T-helper 2 cell treated with Interferon-gamma antibody and Interleukin-4, amounts not matched to agents 5 μg/mL and 100 μg/mL, for 36 hours (primary cell): ENCODE data around the gene NFYC.
"Not testable (repeated sequence)": the region's sequence is repeated elsewhere in the genome, so short reads cannot be mapped to it uniquely, and the experiment has no call there.

Source experiments
- DNase-seq: peaks from one replicate; pipeline ENCODE4 v3.0.0; 2021; ENCODE audit warnings: low spot score
- H3K27ac Mint-ChIP-seq: one replicate; pipeline ENCODE4 v1.8.0; 2021; ENCODE audit warnings: mild to moderate bottlenecking, mixed read lengths
- H3K27me3 Mint-ChIP-seq: one replicate; pipeline ENCODE4 v1.8.0; 2021; ENCODE audit warnings: low read depth, mixed read lengths
- H3K36me3 Mint-ChIP-seq: one replicate; pipeline ENCODE4 v1.8.0; 2021; ENCODE audit warnings: low read depth, mixed read lengths
- H3K4me1 Mint-ChIP-seq: one replicate; pipeline ENCODE4 v1.8.0; 2021; ENCODE audit warnings: low read depth, mixed read lengths
- H3K4me3 Mint-ChIP-seq: one replicate; pipeline ENCODE4 v1.8.0; 2022; ENCODE audit warnings: mild to moderate bottlenecking, moderate library complexity, mixed read lengths
- H3K9me3 Mint-ChIP-seq: one replicate; pipeline ENCODE4 v1.8.0; 2021; ENCODE audit warnings: mixed read lengths

The NFYC gene

GRCh38 chr1:40687059-40687458 lies 4.4 kb upstream of the NFYC start:
- Mint-ChIP-seq H3K4me1 (peaks cover 15% of the 10 kb centered on the region), H3K4me3 (no peak overlapping the region), H3K9me3 (no peaks in the 10 kb centered on the region), H3K27ac (no peak overlapping the region), H3K36me3 (peaks cover 29% of the 10 kb centered on the region), H3K27me3 (no peaks in the 10 kb centered on the region)
- DNase-seq: no peak

GRCh38 chr1:40687661-40688060 lies 3.8 kb upstream of the NFYC start:
- H3K4me3 Mint-ChIP-seq: no peak overlapping the region
- no peak overlapping the region for H3K27ac Mint-ChIP-seq
- DNase-seq: no peak
- peaks cover 35% of the 10 kb centered on the region for H3K36me3 Mint-ChIP-seq
- no peaks in the 10 kb centered on the region for H3K9me3 Mint-ChIP-seq
- H3K4me1 Mint-ChIP-seq: peaks cover 19% of the 10 kb centered on the region
- no peaks in the 10 kb centered on the region for H3K27me3 Mint-ChIP-seq

DNA sequence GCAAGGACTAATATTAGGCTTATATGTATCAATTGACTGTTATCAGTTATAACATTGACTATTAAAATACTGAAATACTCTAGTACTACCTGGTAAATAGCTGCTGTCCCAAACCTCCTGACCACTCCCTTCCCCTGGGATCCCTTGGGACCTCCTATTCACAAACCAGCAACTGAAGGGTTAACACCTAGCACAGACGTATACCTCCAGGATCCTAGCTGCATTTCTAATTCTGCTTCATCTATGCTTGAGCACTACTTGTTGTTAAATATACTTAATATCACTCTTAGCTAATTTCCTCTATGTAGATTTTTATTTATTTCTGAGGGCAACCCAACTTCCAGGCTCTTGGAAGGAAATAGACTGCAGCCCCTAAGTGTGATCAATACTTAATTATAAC lies 1.8 kb upstream of the NFYC start:
- Mint-ChIP-seq H3K36me3 (peaks cover 36% of the 10 kb centered on the region), H3K4me3 (no peak overlapping the region), H3K27ac (no peak overlapping the region), H3K27me3 (no peaks in the 10 kb centered on the region), H3K4me1 (peaks cover 36% of the 10 kb centered on the region), H3K9me3 (no peaks in the 10 kb centered on the region)
- no peak for DNase-seq

GRCh38 chr1:40690771-40691537 lies 550 bp upstream of the NFYC start:
- H3K9me3 Mint-ChIP-seq: no peaks in the 10 kb centered on the region
- peaks cover 29% of the 10 kb centered on the region for H3K36me3 Mint-ChIP-seq
- no peak for DNase-seq
- peak overlapping the region; percentile 96 for H3K27ac Mint-ChIP-seq
- no peaks in the 10 kb centered on the region for H3K27me3 Mint-ChIP-seq
- peaks cover 39% of the 10 kb centered on the region for H3K4me1 Mint-ChIP-seq
- H3K4me3 Mint-ChIP-seq: peak overlapping the region; percentile 93

- Mint-ChIP-seq H3K27me3 (no peaks in the 10 kb centered on the region), H3K27ac (peak overlapping the region; percentile 96), H3K4me3 (peak overlapping the region; percentile 93), H3K36me3 (peaks cover 33% of the 10 kb centered on the region), H3K9me3 (no peaks in the 10 kb centered on the region), H3K4me1 (peaks cover 53% of the 10 kb centered on the region)
- no peak for DNase-seq
These were observed 958 bp downstream of the NFYC start for GRCh38 chr1:40692429-40692895.

- no peak for DNase-seq
- Mint-ChIP-seq H3K9me3 (no peaks in the 10 kb centered on the region), H3K36me3 (peaks cover 34% of the 10 kb centered on the region), H3K27ac (peak overlapping the region; percentile 34), H3K27me3 (no peaks in the 10 kb centered on the region), H3K4me1 (peaks cover 54% of the 10 kb centered on the region), H3K4me3 (peak overlapping the region; percentile 93)
These were observed 1.9 kb downstream of the NFYC start for GRCh38 chr1:40693425-40693824.

DNA sequence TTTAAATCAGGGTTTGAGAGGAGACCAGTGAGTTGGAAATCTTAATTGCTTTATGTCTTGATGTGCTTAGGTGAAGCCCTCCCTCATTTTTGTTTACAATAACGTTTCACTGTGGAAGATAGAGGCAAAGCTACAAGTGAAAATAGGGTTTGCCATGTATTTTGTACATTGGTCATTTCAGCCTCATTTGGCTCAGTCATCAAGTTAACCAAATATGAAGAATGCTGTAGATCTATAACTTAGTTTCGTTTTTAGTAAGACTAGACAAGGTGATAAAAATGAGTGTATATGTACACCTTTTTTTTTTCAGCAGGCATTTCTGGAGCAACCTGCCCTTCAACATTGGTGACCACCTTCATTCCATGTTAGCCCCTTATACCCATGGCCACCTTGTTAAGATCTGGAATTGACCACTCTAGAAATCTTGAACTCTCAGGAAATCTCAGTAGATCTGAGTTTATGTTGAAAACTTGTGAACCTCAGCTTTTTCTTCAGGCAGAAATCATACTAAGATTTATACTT lies 2.9 kb downstream of the NFYC start:
- Mint-ChIP-seq H3K36me3 (peaks cover 39% of the 10 kb centered on the region), H3K4me1 (peaks cover 63% of the 10 kb centered on the region), H3K27me3 (no peaks in the 10 kb centered on the region), H3K4me3 (peak overlapping the region; percentile 93), H3K9me3 (no peaks in the 10 kb centered on the region), H3K27ac (peak overlapping the region; percentile 75)
- no peak for DNase-seq

DNA sequence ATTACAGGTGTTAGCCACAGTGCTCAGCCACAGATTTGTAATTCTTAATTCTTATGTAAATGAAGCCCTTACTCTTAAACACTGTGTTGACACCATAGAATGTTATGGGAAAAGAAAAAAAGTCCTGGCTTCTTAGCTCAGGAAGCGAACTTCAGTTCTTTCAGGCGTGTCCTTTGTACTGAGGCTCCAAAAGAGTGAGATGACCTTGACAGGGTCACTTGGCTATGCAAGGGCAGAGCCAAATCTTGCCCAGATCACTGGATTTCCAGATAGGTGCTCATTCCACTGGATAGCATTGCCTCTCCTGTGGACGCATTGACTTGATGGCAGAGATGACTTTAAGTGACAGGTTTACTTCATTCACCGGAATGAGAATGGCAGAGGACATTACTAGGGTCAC lies 4.8 kb downstream of the NFYC start:
- Mint-ChIP-seq H3K9me3 (no peaks in the 10 kb centered on the region), H3K4me3 (no peak overlapping the region), H3K4me1 (peaks cover 54% of the 10 kb centered on the region), H3K27me3 (no peaks in the 10 kb centered on the region), H3K36me3 (peaks cover 36% of the 10 kb centered on the region), H3K27ac (no peak overlapping the region)
- no peak for DNase-seq

GRCh38 chr1:40697436-40697835 lies 5.9 kb downstream of the NFYC start:
- no peak for DNase-seq
- Mint-ChIP-seq H3K4me3 (no peak overlapping the region), H3K27ac (no peak overlapping the region), H3K4me1 (peaks cover 58% of the 10 kb centered on the region), H3K27me3 (no peaks in the 10 kb centered on the region), H3K36me3 (peaks cover 34% of the 10 kb centered on the region), H3K9me3 (no peaks in the 10 kb centered on the region)

- DNase-seq: no peak
- H3K4me3 Mint-ChIP-seq: no peak overlapping the region
- H3K27ac Mint-ChIP-seq: peak overlapping the region; percentile 13
These were observed 8.3 kb downstream of the NFYC start for GRCh38 chr1:40699787-40700186.

GRCh38 chr1:40701684-40702083 lies 10.2 kb downstream of the NFYC start:
- Mint-ChIP-seq H3K9me3 (no peaks in the 10 kb centered on the region), H3K4me3 (no peak overlapping the region), H3K4me1 (peaks cover 38% of the 10 kb centered on the region), H3K27ac (no peak overlapping the region), H3K36me3 (peaks cover 26% of the 10 kb centered on the region), H3K27me3 (no peaks in the 10 kb centered on the region)
- no peak for DNase-seq

More at GRCh38 chr1:40699787-40700186, 8.3 kb downstream of the NFYC start:
- Mint-ChIP-seq H3K36me3 (peaks cover 28% of the 10 kb centered on the region), H3K4me1 (peaks cover 48% of the 10 kb centered on the region), H3K27me3 (no peaks in the 10 kb centered on the region), H3K9me3 (no peaks in the 10 kb centered on the region)

DNA sequence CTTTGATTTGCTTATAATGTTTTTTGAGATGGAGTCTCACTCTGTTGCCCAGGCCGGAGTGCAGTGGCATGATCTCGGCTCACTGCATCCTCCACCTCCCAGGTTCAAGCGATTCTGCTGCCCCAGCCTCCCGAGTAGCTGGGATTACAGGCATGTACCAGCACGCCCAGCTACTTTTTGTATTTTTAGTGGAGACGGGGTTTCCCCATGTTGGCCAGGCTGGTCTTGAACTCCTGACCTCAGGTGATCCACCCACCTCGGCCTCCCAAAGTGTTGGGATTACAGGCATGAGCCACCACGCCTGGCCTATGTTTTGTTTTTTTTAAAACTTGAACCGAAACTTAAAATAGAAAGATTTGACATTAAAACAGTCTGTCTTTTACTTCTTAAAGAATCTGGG lies 11.3 kb downstream of the NFYC start:
- not testable (repeated sequence) for DNase-seq, H3K4me3 Mint-ChIP-seq, H3K27me3 Mint-ChIP-seq, H3K27ac Mint-ChIP-seq, H3K9me3 Mint-ChIP-seq
- Mint-ChIP-seq H3K36me3 (peaks cover 15% of the 10 kb centered on the region), H3K4me1 (peaks cover 30% of the 10 kb centered on the region)

- Mint-ChIP-seq H3K36me3 (peaks cover 14% of the 10 kb centered on the region), H3K9me3 (no peaks in the 10 kb centered on the region), H3K27me3 (no peaks in the 10 kb centered on the region), H3K4me3 (no peak overlapping the region), H3K4me1 (peaks cover 32% of the 10 kb centered on the region), H3K27ac (no peak overlapping the region)
- no peak for DNase-seq
These were observed 11.8 kb downstream of the NFYC start for GRCh38 chr1:40703316-40703715.

DNA sequence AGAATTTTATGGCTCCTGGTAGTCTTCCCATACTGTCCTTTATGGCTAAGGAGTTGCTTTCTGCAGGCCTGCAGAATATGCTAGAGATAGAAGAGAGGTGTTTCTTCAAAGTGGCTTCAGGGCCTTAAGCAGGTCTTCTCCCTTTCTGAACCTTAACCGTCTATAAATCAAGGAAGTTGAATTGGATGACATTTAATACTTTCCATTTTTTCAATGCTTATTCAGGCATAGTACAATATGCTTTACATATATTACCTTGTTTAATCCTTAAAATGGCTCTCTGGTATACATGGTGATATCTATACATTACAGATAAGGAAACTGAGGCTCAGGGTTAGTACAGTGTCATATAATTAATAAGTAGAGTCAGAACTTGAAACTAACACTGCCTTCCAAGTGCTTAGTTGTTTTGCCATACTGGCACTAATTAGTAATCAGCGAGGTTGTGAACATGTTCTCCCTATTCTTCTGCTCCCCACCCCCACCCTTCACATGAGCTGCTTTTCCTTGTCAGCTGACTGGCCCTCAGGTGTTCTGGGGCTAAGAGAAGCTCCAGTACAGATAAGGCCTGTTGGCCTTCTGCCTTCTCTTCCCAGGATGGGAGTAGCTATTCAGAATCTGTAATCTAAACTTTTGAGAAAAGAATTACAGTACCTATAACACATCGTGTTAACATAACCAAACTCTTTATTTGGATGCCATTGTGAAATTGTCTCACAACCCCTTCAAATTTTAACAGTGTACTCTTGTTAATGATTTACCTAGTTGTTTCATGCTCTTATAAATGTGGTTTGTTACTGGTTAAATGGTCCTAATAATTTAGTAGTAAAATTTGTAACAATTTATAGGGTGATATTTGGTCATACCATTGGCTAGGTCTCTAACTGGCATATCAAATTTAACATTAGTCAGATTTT lies 13.6 kb downstream of the NFYC start:
- peaks cover 10% of the 10 kb centered on the region for H3K36me3 Mint-ChIP-seq
- no peaks in the 10 kb centered on the region for H3K9me3 Mint-ChIP-seq
- H3K27me3 Mint-ChIP-seq: no peaks in the 10 kb centered on the region
- no peak for DNase-seq
- H3K4me1 Mint-ChIP-seq: peaks cover 34% of the 10 kb centered on the region
- H3K27ac Mint-ChIP-seq: no peak overlapping the region
- H3K4me3 Mint-ChIP-seq: no peak overlapping the region
